Posterior vena cava (tissue), 2 donors: ENCODE data around the gene SFMBT2. TPM values are rescaled to one million over a fixed set of nuclear protein-coding genes. Genes with fewer than 3 reads are reported as not detected.
"Not testable (repeated sequence)": the region's sequence is repeated elsewhere in the genome, so short reads cannot be mapped to it uniquely, and the experiment has no call there.

Experiments
- DNase-seq: peaks from one replicate; pipeline ENCODE4 v3.0.0-alpha.2; 2020; ENCODE audit warnings: low spot score
- intact Hi-C, 2 donors: fragments of 100-400 bp; cut with DNase I; formaldehyde crosslinking; loops; one replicate each; pipeline versions ENCODE4 v1.14.1 to v1.14.2; 2022 to 2023
- total RNA-seq, 2 donors: library from RNA; stranded (reverse); fragmentation: NEBNext Ultra II Directional; extraction: Animal tissue kit (Norgen Biotek cat#: 25700); gene quantifications; one replicate each; pipeline ENCODE4 v1.2.1, GENCODE V29; 2021
- donor health status: DM: yes; HTN: yes; CAD: no.
- donor health status: DM: yes; HTN: yes; CAD: no.

Gene SFMBT2
- total RNA-seq, 2 donors from 2014 or later, result 8.9 to 12.4 TPM

DNA sequence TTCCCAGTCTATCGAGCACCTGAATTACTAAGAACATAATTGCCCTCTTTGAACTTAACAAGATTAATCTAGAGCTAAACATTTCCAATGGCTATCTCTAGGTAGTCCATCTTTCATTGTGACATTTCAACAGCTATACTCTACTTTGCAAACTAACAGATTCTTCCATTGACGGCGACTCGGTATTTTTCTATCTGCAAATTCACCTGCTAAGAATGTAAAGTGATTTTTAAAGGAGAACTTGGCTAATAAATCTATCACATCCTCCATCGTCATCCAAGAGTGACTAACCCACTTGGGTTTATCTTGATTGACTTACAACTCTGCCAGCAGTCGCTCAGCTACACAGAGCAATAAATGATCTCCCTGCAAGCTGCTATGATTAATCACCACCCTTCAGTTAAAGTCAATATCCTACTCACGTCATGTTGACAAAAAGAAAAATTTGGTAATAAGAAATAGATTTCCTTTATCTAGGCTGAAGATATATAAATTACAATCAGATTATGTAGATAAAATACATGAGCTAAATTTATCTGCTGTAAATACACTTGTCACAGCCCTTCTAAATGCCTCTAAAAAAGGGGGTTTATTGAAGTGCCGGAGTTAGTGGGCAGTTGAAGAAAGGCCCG lies 99.5 kb downstream of the SFMBT2 start:
- intact Hi-C loops, result no loop called here
- no peak for DNase-seq

DNA sequence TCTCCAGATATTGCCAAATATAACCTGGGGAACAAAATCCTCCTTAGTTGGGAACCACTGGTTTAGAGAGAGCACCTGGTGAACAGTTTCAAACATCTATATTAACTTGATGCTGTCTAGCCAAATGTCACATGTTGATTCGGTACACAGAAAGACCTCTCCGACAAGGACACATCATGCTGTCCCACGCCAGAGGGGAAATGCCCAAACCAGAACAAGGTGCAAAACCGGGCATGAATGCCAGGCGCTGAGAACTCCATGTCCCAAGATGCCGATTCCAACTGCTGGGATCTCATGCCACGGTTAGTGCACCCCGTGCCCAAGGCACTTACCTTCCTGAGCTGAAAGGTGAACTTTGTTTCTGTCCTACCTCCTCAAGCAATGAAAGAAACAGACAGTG lies 100.8 kb downstream of the SFMBT2 start:
- intact Hi-C loops, result no loop called here
- DNase-seq, result no peak

DNA sequence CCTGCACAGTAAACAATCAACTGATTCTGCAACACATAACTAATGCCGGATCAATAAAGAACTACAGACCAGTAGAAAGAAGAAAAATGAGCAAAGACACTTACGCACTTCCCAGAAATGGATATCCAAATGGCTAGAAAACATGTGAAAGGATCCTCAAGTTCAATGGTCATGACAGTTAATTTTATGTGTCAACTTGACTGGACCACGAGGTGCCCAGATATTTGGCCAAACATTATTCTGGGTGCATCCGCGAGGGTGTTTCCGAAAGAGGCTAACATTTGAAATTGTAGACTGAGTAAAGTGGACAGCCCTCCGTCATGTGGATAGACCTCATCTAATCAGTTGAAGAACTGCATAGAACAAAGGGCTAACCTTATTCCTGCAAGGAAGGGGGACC lies 102.0 kb downstream of the SFMBT2 start:
- DNase-seq, result no peak
- intact Hi-C loops, result no loop called here

DNA sequence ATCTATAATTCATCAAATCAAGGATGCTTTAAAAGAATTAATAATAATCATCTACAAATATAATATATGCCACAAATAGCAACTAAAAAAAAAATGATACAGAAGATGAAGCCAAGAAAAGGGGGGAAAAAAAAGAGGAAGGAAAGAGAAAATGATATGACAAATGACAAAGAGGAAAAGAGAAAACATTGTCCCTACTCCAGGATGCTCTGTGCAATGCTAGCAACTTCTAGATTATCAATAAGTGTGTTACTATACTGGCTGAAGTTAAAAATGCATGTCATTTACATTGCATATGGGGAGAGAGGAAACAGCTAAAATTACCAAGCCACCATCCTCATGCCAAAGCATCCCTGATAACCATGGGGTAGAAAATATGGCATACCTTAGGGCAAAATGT lies 104.2 kb downstream of the SFMBT2 start:
- intact Hi-C loops, result no loop called here
- DNase-seq, result no peak

DNA sequence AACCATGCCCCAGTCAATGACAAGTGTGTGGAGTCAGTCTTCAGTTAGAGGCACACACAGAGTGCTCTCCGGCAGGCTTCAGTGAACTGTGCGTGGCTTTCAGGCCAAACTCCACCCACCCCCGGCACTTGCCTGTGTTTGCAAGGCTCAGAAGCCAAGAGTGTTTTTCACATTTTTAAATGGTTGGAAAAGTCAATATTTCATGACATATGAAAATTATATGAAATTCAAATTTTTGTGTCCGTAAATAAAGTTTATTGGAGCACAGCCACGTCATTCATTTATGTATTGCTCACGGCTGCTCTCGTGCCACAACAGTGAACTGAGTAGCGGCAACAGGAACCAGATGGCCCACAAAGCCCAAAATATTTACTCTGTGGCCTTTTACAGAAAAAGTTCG lies 104.7 kb downstream of the SFMBT2 start:
- DNase-seq, result no peak
- intact Hi-C loops, result no loop called here

DNA sequence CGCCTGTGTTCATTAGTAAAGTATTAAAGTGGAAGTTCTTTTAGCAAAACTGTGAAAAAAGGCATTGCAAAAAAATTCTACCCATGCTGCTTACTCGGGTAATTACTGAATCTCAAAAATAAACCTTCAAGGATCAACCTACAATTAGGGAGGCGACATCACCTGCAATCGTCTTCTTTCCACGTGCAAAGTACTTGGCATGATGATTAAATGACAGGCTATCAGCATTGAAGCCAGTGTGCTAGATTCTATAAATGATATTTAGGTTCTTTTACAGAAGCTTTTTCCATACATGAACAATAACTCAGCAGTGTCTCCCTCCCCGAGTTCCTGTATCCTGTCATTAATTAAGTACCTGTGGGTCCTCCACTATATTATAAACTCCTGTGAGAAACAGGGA lies 105.8 kb downstream of the SFMBT2 start:
- intact Hi-C loops, result no loop called here

DNA sequence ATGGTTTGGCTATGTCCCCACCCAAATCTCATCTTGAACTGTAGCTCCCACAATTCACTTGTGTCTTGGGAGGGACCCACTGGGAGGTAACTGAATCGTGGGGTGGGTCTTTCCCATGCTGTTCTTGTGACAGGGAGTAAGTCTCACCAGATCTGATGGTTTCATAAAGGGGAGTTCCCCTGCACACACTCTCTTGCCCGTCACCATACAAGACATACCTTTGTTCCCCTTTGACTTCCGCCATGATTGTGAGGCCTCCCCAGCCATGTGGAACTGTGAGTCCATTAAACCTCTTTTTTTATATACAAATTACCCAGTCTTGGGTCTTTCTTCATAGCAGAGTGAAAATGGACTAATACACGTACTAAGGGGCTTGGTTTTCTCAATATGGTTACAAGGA lies 106.7 kb downstream of the SFMBT2 start:
- intact Hi-C loops, result no loop called here

More for the DNA sequence above, 105.8 kb downstream of the SFMBT2 start:
- no peak for DNase-seq

DNA sequence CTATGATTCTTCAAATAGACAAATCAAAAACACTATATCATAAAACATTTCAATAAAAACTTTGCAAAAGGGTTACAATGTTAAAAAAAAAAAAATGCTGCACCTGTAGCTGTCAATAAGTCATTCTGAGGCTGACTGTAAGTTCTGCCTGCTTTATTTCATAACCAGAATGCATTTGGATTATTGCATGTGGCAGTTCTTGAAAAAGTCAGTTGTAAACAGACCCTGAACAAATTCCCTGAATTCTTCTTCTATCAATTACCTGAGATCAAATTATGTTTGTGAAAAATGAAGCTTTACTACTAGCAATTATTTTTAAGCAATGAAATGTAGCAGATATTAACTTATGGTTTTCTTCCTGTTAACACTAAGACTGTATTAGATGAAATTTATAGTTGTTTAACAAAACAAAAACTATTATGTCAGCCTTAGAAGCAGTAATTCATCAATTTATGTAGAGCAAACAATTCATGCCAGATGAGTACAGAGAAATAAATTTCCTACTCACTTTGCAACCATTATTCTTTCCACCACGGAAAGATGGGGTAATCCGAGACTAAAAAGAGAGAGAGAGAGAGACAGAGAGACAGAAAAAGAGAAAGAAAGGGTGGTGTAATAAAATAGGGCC lies 107.8 kb downstream of the SFMBT2 start:
- intact Hi-C loops, result no loop called here
- DNase-seq, result no peak

More for the DNA sequence above, 106.7 kb downstream of the SFMBT2 start:
- DNase-seq, result no peak

DNA sequence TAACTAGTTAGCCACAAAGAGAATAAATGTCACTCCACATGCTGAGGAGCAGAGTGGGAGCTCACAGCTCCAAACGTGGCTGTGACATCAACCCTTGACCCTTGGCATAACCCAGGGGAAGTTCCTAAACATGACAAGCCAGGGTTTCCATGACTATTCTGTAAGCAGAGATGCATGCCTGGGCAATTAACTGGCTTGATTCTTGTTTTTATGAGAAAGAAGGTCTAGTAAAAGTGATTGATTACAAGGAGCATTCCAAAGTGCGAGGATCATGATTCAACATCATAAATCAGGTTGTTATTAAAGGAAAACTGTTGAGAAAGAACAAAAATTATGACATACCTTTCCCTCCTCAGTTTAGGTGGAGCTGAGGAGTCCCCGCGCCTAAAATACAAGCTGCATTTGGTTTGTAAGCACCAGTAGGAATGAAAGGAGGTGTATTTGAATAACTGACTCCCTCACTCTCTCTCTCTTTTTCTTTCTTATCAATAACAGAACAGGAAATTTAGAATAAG lies 108.4 kb downstream of the SFMBT2 start:
- intact Hi-C loops, result no loop called here
- DNase-seq, result no peak

DNA sequence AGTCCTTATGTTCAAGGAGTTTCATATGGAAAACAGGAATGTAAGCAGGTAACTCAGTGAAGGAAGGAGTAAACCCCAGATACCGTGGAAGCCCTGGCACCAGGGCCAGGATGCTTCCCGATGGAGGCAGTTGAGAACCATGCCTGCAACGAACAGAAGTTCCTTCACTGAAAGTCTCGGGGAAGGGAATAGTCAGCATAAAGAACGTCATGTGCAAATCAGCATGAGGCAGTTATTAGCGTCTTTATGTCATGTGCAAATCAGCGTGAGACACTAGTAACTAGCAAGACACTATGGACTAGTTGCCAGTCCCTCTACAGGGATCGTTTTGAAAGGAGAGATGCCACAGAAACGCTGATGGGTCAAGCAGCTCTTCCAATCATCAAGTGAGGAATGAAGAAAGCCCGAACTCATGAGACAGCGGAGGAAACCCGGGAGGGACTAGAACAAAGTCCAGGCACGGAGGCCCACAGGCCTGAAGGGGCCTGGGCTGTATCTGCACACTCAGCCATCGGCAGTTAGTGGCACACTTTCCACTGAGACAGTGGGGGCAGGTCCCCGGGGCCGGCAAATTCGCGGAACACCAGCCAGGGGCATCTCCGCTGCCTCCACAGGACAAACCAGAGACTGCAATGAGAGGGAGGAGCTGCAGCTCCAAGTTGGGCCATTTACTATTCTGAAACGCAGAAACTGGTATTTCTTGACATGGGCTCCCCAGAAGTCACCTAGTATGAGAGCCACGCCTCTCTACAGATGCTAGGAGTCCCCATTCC lies 109.6 kb downstream of the SFMBT2 start:
- intact Hi-C loops, result no loop called here
- DNase-seq, result peak; percentile 84

DNA sequence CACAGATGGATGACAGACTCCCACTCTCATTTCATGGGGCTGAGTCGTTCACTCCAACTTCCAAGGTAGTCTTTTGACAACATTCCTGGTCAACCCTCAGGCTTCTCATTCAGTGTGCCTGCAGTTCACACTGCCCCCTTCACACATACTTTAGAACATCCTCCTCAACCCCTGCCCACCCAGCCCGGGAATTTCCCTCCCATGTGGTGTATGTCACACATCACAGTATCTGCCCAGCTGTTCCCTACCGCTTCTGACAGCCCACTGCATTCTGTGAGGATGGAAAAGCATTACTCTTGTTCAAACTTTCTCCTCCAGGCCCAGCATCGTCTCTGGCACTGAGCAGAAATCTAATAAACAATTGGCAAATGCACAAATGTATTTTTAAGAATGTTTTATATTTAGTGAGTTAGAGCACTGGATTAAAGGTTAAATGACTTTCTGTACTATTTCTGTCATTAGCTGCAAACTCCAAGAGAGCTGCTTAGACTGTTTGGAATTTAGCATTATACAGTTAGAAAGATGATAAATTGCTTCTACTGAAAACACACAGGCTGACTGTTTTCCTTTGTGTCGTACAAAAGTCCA lies 110.4 kb downstream of the SFMBT2 start:
- no peak for DNase-seq
- intact Hi-C loops, result no loop called here

DNA sequence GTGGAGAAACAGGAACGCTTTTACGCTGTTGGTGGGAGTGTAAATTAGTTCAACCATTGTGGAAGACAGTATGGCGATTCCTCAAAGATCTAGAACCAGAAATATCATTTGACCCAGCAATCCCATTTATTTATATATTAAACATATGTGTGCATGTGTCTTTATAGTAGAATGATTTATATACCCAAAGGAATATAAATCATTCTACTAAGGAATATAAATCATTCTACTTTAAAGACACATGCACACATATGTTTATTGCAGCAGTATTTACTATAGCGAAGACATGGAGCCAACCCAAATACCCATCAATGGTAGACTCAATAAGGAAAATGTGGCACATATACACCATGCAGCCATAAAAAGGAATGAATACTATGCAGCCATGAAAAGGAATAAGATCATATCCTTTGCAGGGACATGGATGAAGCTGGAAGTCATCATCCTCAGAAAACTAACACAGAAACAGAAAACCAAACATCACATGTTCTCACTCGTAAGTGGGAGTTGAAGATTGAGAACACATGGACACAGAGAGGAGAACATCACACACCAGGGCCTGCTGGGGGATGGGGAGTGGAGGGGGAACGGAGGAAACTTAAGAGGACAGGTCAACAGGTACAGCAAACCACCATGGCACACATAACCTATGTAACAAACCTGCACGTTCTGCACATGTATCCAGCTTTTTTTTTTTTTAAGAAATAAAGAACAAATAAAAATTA lies 111.1 kb downstream of the SFMBT2 start:
- intact Hi-C loops, DNase-seq: not testable (repeated sequence)

DNA sequence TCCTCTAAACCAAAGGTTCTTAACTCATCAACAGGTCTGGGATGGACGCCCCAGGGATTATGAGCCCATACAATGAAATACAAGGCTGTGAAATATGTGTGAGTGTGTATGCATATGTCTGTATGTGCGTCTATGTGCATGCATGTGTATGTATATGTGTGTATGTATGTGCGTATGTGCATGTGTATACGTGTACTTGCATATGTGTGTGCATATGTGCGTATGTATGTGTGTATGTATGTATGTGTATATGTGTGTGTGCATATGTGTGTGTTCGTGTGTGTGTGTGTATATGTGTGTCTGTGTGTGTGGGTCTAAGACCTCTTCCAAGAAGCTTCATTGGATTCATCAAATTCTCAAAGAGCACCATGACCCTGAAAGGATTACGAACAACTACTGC lies 112.3 kb downstream of the SFMBT2 start:
- intact Hi-C loops, result no loop called here
- DNase-seq, result no peak

DNA sequence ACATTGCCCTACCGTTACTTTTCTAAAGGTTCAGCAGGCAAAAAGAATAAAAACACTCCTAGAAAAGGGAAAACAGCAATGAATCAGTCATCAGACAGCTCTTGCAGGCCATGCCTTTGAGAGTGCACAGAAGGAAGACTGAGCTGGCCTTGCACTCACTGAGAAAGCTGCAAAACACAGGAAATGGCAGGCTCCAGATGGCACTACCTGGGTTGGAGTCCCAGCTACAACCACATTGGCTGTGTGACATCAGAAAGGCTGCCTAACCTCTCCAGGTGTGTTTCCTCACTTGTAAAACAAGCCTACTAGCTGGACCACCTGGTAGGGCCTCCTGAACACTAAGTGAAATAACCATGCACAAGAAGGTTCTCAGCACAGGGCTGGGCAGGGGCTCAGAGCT lies 113.7 kb downstream of the SFMBT2 start:
- intact Hi-C loops, result no loop called here

DNA sequence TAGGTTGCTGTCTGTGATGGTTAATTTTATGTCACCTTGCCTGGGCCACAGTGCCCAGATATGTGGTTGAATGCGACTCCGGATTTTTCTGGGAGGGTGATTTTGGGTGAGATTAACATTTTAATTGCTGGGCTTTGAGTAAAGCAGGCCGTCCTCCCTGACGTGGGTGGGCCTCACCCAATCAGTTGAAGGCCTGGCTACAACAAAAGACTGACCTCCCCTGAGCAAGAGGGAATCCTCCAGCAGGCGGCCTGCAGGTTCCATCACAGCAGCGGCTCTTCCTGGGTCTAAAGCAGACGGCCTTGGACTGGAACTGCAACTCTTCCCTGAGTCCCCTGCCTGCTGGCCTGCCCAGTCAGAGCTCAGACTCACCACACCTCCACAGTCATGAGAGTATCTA lies 114.2 kb downstream of the SFMBT2 start:
- no peak for DNase-seq
- intact Hi-C loops, result no loop called here

More for the DNA sequence above, 113.7 kb downstream of the SFMBT2 start:
- DNase-seq, result no peak

DNA sequence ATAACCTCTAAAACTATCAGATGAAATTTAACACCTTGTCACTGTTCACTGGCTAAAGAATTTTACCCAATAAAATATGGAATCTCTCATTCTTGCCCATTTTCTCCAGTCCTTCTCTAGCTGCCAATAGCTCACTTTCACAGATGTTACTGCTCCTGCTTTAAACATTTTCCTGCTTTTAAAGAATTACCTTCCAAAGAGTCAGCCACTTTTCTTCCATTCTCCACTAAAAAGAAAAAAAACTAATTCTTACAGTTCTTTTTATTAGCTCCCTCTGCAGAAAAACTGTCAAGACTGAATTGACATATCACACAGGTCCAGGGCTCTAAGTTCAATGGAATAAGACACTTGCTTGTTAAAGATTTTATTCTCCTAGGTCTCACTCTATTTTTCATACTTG lies 114.8 kb downstream of the SFMBT2 start:
- intact Hi-C loops, result no loop called here
- no peak for DNase-seq

DNA sequence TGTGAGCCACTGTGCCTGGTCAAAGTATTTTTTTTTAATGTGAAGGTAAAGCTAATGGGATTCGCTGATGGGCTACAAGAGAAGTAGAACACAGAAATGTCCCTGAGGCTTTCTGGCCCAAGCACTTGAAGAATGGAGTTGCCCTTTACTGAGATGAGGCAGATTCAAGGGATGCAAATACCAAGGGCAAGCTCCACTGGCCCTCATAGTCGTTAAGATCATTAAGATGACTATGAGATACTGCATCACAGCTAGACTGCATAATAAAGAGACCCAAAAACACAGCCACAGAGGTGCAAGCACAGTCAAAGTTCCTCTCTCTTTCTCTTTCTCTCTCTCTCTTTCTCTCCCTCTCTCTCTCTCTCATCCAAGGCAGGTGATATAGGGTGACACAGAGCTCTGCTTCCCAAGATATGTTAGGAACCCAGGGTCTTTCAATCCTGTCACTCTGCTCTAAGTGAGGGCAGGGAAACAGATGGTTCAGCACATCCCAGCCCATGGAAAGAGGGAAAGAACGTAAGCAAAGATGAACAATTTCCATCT lies 117.4 kb downstream of the SFMBT2 start:
- intact Hi-C loops, result no loop called here
- no peak for DNase-seq

DNA sequence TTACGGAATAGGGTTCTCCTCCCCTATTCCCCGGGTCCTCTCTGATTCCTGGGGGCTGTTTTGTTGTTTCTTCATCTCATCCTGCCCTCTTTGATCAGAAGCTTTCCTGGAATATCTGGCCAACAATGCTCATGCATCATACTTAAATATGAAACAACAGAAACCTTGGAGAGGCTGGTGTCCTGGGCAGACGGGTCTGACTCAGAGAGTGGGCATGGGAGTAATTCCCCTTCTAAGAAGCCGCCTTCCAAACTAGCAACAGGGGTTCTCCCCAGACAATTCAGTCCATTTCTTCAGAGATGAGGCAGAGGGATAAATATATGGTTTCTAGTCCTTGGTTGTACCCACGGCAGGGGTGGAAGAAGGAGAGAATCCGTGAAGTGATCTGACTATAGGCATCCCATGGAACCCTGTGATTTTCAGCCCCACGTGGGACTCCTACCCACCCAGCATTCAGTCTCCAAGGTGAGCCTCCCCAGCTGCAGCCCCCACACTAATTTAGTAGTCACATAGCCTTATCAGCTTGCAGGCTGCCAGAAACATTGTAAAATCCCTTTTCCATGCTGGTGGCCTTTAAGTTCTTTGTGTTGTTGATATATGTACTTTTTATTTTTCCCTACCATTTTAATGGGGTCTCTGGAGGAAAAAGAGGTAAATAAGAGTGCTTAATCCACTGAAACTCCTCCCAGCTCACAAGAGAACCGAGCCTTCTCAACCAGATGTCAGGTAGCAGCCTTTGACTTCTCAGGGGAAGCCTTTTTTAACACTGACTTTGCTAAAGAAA lies 119.2 kb downstream of the SFMBT2 start:
- no peak for DNase-seq
- intact Hi-C loops, result no loop called here
